Measurements from ENCODE around the gene PNMA6E.

The PNMA6E gene

DNA sequence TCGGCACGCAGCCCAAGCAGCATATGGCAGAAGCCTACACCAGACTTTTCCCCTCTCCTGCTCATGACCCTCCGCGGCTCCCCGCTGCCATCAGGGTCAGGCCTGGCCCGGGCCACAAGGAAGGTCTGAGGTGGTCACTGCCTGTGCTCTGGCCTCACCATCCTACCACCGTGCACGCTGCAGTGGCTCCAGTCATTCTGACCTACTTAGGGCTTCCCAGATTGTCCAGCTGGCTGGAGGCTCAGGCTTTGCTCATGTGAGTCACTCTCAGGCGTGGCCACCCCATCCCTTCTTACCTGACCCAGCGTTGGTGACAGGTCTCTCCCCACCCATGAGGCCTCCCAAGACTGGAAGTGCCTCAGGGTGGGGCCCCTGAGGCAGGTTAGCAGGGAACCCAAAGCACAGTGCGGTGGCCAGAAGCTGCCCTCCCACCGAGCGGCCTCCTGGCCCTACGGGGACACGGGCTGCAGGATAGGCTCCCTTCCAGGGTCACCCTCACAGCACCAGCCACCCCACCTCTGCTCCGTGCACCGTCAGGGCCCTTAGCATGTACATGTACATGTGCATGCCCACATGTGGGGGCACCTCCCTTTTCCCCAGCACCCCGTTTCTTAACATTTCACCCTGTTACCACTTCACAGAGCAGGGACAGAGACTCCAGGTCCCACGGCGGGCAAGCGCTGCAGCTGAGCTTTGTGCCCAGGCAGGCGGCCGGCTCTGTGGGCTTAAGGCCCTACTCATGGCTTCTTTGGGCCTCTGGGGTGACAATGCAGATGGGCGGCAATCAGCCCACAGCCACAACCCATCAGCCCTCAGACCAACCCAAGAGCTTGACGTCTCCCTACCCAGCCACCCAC, 42.6 kb upstream of the PNMA6E start:
- TF ChIP-seq, protein P1, sequence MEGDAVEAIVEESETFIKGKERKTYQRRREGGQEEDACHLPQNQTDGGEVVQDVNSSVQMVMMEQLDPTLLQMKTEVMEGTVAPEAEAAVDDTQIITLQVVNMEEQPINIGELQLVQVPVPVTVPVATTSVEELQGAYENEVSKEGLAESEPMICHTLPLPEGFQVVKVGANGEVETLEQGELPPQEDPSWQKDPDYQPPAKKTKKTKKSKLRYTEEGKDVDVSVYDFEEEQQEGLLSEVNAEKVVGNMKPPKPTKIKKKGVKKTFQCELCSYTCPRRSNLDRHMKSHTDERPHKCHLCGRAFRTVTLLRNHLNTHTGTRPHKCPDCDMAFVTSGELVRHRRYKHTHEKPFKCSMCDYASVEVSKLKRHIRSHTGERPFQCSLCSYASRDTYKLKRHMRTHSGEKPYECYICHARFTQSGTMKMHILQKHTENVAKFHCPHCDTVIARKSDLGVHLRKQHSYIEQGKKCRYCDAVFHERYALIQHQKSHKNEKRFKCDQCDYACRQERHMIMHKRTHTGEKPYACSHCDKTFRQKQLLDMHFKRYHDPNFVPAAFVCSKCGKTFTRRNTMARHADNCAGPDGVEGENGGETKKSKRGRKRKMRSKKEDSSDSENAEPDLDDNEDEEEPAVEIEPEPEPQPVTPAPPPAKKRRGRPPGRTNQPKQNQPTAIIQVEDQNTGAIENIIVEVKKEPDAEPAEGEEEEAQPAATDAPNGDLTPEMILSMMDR (conservative IDR thresholded peaks at IDR 0.05; ENCODE audit: low read depth), result no peak
- no peak overlapping the region for H3K27ac ChIP-seq
- DNase-seq (ENCODE audit: low spot score), result peak; percentile 7
- POLR2A ChIA-PET (ENCODE audit: low non-redundant PET), result no interaction called here
- CTCF ChIA-PET, result no interaction called here

DNA sequence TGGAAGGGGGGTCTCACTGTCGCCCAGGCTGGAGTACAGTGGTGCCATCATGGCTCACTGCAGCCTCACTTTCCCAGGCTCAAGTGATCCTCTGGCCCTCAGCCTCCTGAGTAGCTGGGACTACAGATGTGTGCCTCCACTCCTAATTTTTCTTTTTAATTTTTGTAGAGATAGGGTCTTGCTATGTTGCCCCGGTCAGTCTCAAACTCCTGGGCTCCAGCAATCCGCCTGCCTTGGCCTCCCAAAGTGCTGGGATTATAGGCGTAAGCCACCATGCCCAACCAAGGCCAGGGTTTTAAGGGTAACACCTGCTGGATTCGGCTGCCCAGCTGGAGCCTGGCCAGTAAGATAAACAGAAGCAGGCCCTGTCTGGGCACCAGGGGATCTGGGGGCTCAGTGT, 41.3 kb upstream of the PNMA6E start:
- no peak overlapping the region for H3K27ac ChIP-seq
- POLR2A ChIA-PET (ENCODE audit: low non-redundant PET), result no interaction called here
- TF ChIP-seq, protein P1 (conservative IDR thresholded peaks at IDR 0.05; ENCODE audit: low read depth), result no peak
- CTCF ChIA-PET, result interaction anchor here (0.6 to 0.8 kb wide), 2 partner anchors 28 to 501 kb away, joined by 3 read pairs; partner anchors contain the start of gene HAUS7
- DNase-seq (ENCODE audit: low spot score), result no peak

DNA sequence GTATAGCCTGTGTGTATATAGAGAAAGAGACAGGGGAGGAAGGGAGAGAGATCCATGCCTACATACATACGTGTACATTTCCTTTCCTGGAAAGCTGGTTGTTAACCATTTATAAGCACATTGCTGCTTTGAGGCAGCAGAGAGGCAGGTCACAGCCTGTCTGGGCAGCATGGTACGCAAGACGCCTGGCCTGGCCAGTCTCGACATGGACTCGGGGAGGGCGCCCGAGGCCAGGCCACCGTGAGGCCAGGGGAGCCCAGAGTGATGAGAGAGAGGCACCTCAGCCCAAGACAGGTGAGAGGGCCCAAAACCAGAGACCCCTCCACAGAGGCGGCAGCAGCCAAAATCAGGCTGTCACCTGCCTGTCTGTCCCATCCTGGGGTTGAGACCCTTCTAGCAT, 40.8 kb upstream of the PNMA6E start:
- ChIA-PET POLR2A (ENCODE audit: low non-redundant PET) (no interaction called here), CTCF (interaction anchor here (0.6 to 0.8 kb wide), 2 partner anchors 29 to 53 kb away, joined by 3 read pairs; partner anchors contain the start of genes BGN and HAUS7)

DNA sequence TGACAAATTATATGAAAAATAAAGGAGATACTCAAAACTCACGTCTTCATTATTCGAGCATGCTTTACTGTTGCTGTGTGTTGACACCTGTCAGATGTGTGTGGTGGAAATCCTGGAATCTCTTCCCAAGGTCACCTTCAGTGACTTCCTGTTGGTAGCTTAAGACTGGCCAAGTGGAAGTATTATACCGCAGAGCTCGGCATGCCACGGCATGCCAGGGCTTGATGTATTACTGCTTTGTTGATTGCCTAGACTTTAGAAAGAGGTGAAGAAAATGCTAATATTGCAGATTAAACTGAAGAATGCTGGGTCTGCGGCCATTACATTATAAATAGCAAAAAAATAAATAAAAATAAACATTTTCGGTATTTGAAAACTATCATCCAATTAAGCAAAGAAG, 40.1 kb upstream of the PNMA6E start:
- no peak overlapping the region for H3K27ac ChIP-seq
- TF ChIP-seq, protein P1 (conservative IDR thresholded peaks at IDR 0.05; ENCODE audit: low read depth), result no peak
- ChIA-PET POLR2A (ENCODE audit: low non-redundant PET) (no interaction called here), CTCF (interaction anchor here (0.6 kb wide), 1 partner anchor 53 kb away, joined by 3 read pairs; the partner anchor contains the start of gene BGN)
- peak; percentile 30 for DNase-seq (ENCODE audit: low spot score)

More for the DNA sequence above, 40.8 kb upstream of the PNMA6E start:
- H3K27ac ChIP-seq, result no peak overlapping the region
- TF ChIP-seq, protein P1 (conservative IDR thresholded peaks at IDR 0.05; ENCODE audit: low read depth), result no peak
- peak; percentile 51 for DNase-seq (ENCODE audit: low spot score)

DNA sequence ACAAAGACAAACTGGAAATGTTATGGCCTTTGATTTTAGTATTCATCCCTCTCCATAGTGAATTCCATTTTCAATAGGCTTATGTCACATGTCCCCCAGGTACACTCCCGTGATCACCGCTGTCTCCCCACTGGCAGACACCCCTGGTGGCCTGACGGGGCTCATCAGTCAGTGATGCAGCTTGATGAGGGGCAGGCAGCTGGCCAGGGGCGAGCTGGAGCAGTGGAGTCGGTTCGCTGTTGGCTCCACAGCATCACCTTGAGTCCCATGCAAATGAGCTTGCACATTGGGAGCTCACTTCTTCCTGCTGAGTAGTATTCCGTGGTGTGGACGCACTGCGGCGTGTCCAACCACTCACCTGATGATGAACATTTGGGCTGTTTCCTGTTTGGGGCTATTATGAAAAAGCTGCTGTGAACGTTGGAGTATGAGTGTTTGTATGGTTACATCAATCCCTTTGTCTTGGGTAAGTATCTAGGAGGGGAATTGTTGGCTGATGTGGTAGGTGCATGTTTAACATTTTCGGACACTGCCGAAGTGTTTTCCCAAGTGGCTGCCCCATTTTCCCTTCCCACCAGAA, 39.5 kb upstream of the PNMA6E start:
- DNase-seq (ENCODE audit: low spot score), result no peak
- no peak overlapping the region for H3K27ac ChIP-seq
- ChIA-PET POLR2A (ENCODE audit: low non-redundant PET) (no interaction called here), CTCF (no interaction called here)
- TF ChIP-seq, protein P1 (conservative IDR thresholded peaks at IDR 0.05; ENCODE audit: low read depth), result no peak

DNA sequence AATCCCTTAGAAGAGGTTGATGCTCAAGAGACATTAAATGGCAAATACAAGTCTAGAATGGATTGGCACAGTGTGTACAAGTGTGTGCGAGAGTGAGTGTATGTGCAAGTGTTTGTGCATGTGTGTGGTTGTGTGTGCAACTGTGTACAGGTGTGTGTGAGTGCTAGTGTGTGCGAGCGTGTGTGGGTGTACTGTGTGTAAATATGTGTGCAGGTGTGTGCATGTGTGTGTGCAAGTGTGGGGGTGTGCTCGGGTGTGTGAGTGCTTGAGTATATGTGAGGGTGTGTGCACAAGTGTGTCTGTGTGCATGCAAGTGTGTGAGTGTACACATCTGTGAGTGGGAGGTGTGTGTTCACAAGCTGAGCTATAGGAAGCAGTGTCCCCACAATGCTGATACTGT, 38.8 kb upstream of the PNMA6E start:
- CTCF ChIA-PET, result no interaction called here
- POLR2A ChIA-PET (ENCODE audit: low non-redundant PET), result no interaction called here
- H3K27ac ChIP-seq, result no peak overlapping the region
- TF ChIP-seq, protein P1 (conservative IDR thresholded peaks at IDR 0.05; ENCODE audit: low read depth), result no peak
- no peak for DNase-seq (ENCODE audit: low spot score)
